Measurements from ENCODE around the gene ABCC12.

- TF ChIP-seq, protein P1, sequence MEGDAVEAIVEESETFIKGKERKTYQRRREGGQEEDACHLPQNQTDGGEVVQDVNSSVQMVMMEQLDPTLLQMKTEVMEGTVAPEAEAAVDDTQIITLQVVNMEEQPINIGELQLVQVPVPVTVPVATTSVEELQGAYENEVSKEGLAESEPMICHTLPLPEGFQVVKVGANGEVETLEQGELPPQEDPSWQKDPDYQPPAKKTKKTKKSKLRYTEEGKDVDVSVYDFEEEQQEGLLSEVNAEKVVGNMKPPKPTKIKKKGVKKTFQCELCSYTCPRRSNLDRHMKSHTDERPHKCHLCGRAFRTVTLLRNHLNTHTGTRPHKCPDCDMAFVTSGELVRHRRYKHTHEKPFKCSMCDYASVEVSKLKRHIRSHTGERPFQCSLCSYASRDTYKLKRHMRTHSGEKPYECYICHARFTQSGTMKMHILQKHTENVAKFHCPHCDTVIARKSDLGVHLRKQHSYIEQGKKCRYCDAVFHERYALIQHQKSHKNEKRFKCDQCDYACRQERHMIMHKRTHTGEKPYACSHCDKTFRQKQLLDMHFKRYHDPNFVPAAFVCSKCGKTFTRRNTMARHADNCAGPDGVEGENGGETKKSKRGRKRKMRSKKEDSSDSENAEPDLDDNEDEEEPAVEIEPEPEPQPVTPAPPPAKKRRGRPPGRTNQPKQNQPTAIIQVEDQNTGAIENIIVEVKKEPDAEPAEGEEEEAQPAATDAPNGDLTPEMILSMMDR (conservative IDR thresholded peaks at IDR 0.05): no peak
- TF ChIP-seq ZFX (IDR thresholded peaks at IDR 0.05): no peak
Measured at GRCh38 chr16:48110982-48111381, 44.8 kb downstream of the ABCC12 start.

All from C4-2B (cell line).